Measurements from ENCODE around the gene EXOC6B.

The EXOC6B gene

GRCh38 chr2:72182547-72182946 is 643.3 kb downstream of the EXOC6B start:
- DNase-seq (ENCODE audit: low read depth in 4 of 4, low spot score in 1 of 4) = no peak

- DNase-seq (ENCODE audit: low read depth in 4 of 4, low spot score in 1 of 4) = no peak
Measured at GRCh38 chr2:72181616-72182015, 644.2 kb downstream of the EXOC6B start.

GRCh38 chr2:72180351-72180750 is 645.5 kb downstream of the EXOC6B start:
- no peak for DNase-seq (ENCODE audit: low read depth in 4 of 4, low spot score in 1 of 4)

GRCh38 chr2:72178551-72178950 is 647.3 kb downstream of the EXOC6B start:
- DNase-seq (ENCODE audit: low read depth in 4 of 4, low spot score in 1 of 4) = no peak

- no peak for DNase-seq (ENCODE audit: low read depth in 4 of 4, low spot score in 1 of 4)
Measured at GRCh38 chr2:72176281-72176680, 649.6 kb downstream of the EXOC6B start.

- no peak for DNase-seq (ENCODE audit: low read depth in 4 of 4, low spot score in 1 of 4)
Measured at GRCh38 chr2:72175636-72176035, 650.2 kb downstream of the EXOC6B start.

- no peak for DNase-seq (ENCODE audit: low read depth in 4 of 4, low spot score in 1 of 4)
Measured at GRCh38 chr2:72173640-72174321, 652.1 kb downstream of the EXOC6B start.

- no peak for DNase-seq (ENCODE audit: low read depth in 4 of 4, low spot score in 1 of 4)
Measured at GRCh38 chr2:72172478-72172877, 653.4 kb downstream of the EXOC6B start.

- no peak for DNase-seq (ENCODE audit: low read depth in 4 of 4, low spot score in 1 of 4)
Measured at GRCh38 chr2:72166279-72166678, 659.6 kb downstream of the EXOC6B start.

GRCh38 chr2:72165792-72166191 is 660.0 kb downstream of the EXOC6B start:
- no peak for DNase-seq (ENCODE audit: low read depth in 4 of 4, low spot score in 1 of 4)

- no peak for DNase-seq (ENCODE audit: low read depth in 4 of 4, low spot score in 1 of 4)
Measured at GRCh38 chr2:72162574-72162973, 663.3 kb downstream of the EXOC6B start.

- DNase-seq (ENCODE audit: low read depth in 4 of 4, low spot score in 1 of 4) = no peak
Measured at GRCh38 chr2:72159211-72159993, 666.4 kb downstream of the EXOC6B start.

- no peak for DNase-seq (ENCODE audit: low read depth in 4 of 4, low spot score in 1 of 4)
Measured at GRCh38 chr2:72157871-72158771, 667.7 kb downstream of the EXOC6B start.

- no peak for DNase-seq (ENCODE audit: low read depth in 4 of 4, low spot score in 1 of 4)
Measured at GRCh38 chr2:72156872-72157271, 669.0 kb downstream of the EXOC6B start.

GRCh38 chr2:72155737-72156136 is 670.1 kb downstream of the EXOC6B start:
- DNase-seq (ENCODE audit: low read depth in 4 of 4, low spot score in 1 of 4) = no peak

GRCh38 chr2:72155151-72155550 is 670.7 kb downstream of the EXOC6B start:
- DNase-seq (ENCODE audit: low read depth in 4 of 4, low spot score in 1 of 4) = no peak

- no peak for DNase-seq (ENCODE audit: low read depth in 4 of 4, low spot score in 1 of 4)
Measured at GRCh38 chr2:72154386-72154975, 671.4 kb downstream of the EXOC6B start.

- DNase-seq (ENCODE audit: low read depth in 4 of 4, low spot score in 1 of 4) = no peak
Measured at GRCh38 chr2:72153924-72154323, 671.9 kb downstream of the EXOC6B start.

- no peak for DNase-seq (ENCODE audit: low read depth in 4 of 4, low spot score in 1 of 4)
Measured at GRCh38 chr2:72153026-72153791, 672.6 kb downstream of the EXOC6B start.

- no peak for DNase-seq (ENCODE audit: low read depth in 4 of 4, low spot score in 1 of 4)
Measured at GRCh38 chr2:72150861-72151356, 674.9 kb downstream of the EXOC6B start.
